ENCODE data around the gene ANO9.

The ANO9 gene

DNA sequence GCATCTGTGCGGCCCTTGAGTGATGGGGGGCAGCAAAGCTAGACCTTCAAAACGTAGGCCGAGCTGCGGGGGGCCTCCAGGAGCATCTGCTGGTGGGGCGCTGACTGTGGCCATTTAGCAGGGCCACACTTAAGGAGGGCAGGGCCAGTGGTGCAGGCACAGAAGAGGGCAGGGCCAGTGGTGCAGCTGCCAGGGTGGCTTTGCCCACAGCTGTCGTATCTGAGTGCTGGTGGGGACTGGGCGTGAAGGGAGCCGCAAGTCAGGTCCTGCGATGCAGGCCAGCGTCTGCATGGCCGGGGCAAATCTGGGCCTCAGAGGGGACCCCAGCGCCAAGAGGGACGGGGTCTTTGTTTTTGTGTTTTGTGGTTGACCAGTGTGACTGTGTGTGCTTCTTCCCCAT lies 37.5 kb upstream of the ANO9 start:
- Histone ChIP-seq H3K27me3 (replicated peaks; ENCODE audit: control insufficient read depth, insufficient read depth, low read length) (no peaks in the 10 kb centered on the region), H3K4me3 (replicated peaks; ENCODE audit: low read depth, low read length) (no peak overlapping the region), H3K36me3 (ENCODE audit: control insufficient read depth, insufficient read depth, low read length) (no peaks in the 10 kb centered on the region)
- TF ChIP-seq, protein P1, sequence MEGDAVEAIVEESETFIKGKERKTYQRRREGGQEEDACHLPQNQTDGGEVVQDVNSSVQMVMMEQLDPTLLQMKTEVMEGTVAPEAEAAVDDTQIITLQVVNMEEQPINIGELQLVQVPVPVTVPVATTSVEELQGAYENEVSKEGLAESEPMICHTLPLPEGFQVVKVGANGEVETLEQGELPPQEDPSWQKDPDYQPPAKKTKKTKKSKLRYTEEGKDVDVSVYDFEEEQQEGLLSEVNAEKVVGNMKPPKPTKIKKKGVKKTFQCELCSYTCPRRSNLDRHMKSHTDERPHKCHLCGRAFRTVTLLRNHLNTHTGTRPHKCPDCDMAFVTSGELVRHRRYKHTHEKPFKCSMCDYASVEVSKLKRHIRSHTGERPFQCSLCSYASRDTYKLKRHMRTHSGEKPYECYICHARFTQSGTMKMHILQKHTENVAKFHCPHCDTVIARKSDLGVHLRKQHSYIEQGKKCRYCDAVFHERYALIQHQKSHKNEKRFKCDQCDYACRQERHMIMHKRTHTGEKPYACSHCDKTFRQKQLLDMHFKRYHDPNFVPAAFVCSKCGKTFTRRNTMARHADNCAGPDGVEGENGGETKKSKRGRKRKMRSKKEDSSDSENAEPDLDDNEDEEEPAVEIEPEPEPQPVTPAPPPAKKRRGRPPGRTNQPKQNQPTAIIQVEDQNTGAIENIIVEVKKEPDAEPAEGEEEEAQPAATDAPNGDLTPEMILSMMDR (IDR thresholded peaks at IDR 0.05; ENCODE audit: insufficient read depth, low read length, poor library complexity, severe bottlenecking), result no peak
- DNase-seq (ENCODE audit: extremely low read depth, insufficient read length), result no peak

DNA sequence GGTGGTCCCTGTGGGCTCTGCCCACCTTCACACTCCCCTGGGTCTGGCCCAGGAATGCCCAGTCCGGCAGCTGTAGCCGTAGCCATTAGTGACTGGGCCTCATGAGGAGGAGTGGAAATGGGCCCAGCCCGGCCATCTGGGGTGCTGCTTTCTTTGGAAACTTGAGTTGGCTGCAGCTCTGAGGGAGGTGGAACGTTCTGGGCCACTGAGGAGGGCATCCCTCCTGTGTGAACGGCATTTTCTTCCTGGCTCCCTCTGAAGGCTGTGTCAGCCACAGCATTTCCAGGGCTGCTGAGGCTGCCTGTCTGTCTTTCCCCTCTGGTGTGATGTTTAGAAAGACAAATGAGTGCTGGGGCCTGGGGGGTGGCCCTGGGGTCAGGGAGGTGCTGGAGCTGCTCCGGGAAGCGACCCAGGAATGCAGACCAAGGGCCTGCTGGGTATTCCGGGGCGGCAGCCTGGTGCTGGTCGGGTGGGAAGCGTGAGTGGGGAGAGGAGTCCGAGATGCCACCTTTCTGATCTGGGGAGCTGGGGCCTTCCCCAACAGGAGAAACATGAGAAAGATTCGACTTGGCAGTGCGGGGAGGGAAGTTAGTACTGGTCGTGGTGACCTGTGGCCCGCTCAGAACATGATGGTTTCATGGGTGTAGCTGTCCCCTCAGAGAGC lies 35.4 kb upstream of the ANO9 start:
- H3K36me3 ChIP-seq (ENCODE audit: control insufficient read depth, insufficient read depth, low read length), result no peaks in the 10 kb centered on the region
- no peak overlapping the region for H3K4me3 ChIP-seq (replicated peaks; ENCODE audit: low read depth, low read length)
- no peaks in the 10 kb centered on the region for H3K27me3 ChIP-seq (replicated peaks; ENCODE audit: control insufficient read depth, insufficient read depth, low read length)
- no peak for DNase-seq (ENCODE audit: extremely low read depth, insufficient read length)
- TF ChIP-seq, protein P1 (IDR thresholded peaks at IDR 0.05; ENCODE audit: insufficient read depth, low read length, poor library complexity, severe bottlenecking), result no peak

DNA sequence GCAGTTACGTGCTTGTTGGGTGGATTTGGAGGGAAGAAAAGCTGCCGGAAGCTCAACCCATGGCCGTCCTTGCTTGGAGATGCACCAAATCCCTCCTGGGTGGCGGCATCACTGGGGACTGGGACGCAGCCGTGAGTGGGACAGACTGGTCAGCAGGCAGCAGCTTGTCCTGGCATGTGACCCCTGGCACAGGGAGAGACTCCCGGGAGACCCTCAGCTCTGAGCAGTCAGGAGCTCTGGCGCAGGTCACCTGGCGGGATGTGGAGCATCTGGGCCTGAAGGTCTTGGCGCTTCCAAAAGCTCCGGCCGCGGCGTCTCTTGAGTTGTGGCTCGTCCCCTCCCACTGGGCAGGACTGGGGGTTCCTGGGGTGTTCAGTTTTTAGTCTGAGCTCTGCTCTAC lies 34.6 kb upstream of the ANO9 start:
- TF ChIP-seq, protein P1 (IDR thresholded peaks at IDR 0.05; ENCODE audit: insufficient read depth, low read length, poor library complexity, severe bottlenecking), result no peak

DNA sequence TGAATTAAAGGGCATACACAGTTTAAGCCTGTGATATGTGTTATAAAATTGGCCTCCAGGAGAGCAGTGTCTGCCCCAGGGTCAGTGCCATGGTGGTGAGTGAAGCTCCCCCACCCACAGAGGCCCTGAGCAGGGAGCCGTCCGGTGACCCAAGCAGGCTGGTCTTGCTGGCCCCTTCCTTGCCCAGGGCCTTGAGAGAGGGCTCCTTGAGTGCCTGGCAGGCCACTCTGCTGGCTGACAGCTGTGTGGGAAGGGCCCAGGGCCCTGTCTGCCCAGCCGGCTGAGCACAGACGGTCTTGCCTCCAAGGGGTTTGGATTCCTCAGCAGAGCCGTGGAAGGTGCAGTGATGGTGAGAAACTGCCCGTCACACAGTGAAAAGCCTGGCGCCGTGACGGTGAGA lies 34.1 kb upstream of the ANO9 start:
- no peak for DNase-seq (ENCODE audit: extremely low read depth, insufficient read length)
- no peaks in the 10 kb centered on the region for H3K27me3 ChIP-seq (replicated peaks; ENCODE audit: control insufficient read depth, insufficient read depth, low read length)
- TF ChIP-seq, protein P1 (IDR thresholded peaks at IDR 0.05; ENCODE audit: insufficient read depth, low read length, poor library complexity, severe bottlenecking), result no peak
- no peak overlapping the region for H3K4me3 ChIP-seq (replicated peaks; ENCODE audit: low read depth, low read length)
- H3K36me3 ChIP-seq (ENCODE audit: control insufficient read depth, insufficient read depth, low read length), result no peaks in the 10 kb centered on the region

More for the DNA sequence above, 34.6 kb upstream of the ANO9 start:
- no peaks in the 10 kb centered on the region for H3K27me3 ChIP-seq (replicated peaks; ENCODE audit: control insufficient read depth, insufficient read depth, low read length)
- DNase-seq (ENCODE audit: extremely low read depth, insufficient read length), result no peak
- no peak overlapping the region for H3K4me3 ChIP-seq (replicated peaks; ENCODE audit: low read depth, low read length)
- H3K36me3 ChIP-seq (ENCODE audit: control insufficient read depth, insufficient read depth, low read length), result no peaks in the 10 kb centered on the region

DNA sequence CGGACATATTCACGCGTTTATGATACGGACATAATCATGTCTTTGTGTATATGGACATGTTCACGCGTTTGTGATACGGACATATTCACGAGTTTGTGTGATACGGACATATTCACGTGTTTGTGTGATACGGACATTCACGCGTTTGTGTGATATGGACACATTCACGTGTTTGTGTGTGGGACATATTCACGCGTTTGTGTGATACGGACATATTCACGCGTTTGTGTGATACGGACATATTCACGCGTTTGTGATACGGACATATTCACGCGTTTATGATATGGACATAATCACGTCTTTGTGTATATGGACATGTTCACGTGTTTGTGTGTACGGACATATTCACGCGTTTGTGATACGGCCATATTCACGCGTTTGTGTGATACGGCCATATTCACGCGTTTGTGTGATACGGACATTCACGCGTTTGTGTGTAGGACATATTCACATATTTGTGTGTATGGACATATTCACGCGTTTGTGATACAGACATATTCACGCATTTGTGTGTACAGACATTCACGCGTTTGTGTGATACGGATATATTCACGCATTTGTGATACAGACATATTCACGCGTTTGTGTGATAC lies 33.2 kb upstream of the ANO9 start:
- no peaks in the 10 kb centered on the region for H3K27me3 ChIP-seq (replicated peaks; ENCODE audit: control insufficient read depth, insufficient read depth, low read length)
- H3K36me3 ChIP-seq (ENCODE audit: control insufficient read depth, insufficient read depth, low read length), result no peaks in the 10 kb centered on the region
- DNase-seq (ENCODE audit: extremely low read depth, insufficient read length), result no peak
- TF ChIP-seq, protein P1 (IDR thresholded peaks at IDR 0.05; ENCODE audit: insufficient read depth, low read length, poor library complexity, severe bottlenecking), result no peak
- no peak overlapping the region for H3K4me3 ChIP-seq (replicated peaks; ENCODE audit: low read depth, low read length)

Data from GM06990 (cell line).